Measurements from ENCODE around the gene MRPS34.
"Not testable (repeated sequence)": the region's sequence is repeated elsewhere in the genome, so short reads cannot be mapped to it uniquely, and the experiment has no call there.

Gene MRPS34

GRCh38 chr16:1772908-1773702 lies at the start of gene MRPS34:
Gene MRPS34, minus strand, starts transcription at chr16:1773134. Its CDS starts 15 bp downstream, at chr16:1773119.
- peak; percentile 55 for DNase-seq (ENCODE audit: low read depth)

GRCh38 chr16:1821861-1822611 lies 49.1 kb upstream of the MRPS34 start:
- DNase-seq (ENCODE audit: low read depth): no peak

DNA sequence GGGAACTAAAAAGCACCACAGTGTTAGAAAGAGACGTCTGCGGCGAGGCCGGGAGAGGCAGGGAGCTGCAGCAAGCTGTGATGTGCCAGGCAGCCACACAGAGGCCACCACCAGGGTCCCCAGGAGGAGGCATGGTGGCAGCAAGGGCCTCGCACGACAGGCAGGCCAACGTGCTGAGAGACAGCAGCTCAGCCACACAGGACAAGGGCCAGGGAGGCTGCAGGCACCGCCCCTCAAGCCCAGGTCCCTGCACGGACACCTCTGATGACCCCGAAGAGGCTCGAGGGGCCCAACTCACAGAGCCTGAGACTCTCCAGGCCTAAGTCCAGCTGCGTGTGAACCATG lies 48.0 kb upstream of the MRPS34 start:
- DNase-seq (ENCODE audit: low read depth): no peak

DNA sequence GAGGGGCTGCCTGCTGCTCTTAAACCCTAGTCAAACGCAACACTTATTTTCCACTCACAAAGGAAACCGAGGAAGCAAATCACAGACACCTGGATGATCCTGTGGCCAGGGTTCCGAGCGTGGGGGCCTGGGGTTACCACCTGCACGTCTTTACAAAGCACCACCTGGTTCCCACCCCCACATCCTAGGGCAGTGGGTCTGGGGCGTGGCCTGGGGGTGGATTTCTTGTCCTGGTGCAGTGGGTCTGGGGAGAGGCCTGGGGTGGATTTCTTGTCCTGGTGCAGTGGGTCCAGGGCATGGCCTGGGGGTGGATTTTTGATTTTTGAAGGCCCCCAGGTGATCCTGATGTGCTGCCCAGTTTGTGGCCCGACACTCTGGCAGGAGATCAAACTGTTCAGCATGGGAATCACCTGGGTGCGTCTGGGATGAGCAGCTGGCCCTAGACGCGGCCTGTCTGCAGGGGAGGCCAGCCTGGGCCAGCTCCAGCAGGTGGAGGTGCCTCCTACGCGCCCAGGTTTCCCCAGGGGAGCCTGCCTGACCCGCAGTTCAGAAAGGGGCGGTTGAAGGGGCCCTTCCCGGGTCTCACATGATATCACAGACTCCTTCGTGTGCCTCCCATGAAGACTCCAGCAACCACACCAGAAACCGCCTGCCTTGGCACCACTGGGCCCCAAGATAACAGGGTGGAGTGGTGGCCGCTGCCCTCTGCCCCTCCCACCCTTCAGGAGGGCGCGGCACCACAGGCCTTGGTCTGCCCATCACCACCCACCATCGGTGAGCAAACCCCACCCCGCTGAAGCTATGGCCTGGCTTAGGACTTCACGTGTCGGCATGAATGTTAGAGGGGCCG lies 47.4 kb upstream of the MRPS34 start:
- no peak for DNase-seq (ENCODE audit: low read depth)

GRCh38 chr16:1819611-1820010 lies 46.7 kb upstream of the MRPS34 start:
- no peak for DNase-seq (ENCODE audit: low read depth)

DNA sequence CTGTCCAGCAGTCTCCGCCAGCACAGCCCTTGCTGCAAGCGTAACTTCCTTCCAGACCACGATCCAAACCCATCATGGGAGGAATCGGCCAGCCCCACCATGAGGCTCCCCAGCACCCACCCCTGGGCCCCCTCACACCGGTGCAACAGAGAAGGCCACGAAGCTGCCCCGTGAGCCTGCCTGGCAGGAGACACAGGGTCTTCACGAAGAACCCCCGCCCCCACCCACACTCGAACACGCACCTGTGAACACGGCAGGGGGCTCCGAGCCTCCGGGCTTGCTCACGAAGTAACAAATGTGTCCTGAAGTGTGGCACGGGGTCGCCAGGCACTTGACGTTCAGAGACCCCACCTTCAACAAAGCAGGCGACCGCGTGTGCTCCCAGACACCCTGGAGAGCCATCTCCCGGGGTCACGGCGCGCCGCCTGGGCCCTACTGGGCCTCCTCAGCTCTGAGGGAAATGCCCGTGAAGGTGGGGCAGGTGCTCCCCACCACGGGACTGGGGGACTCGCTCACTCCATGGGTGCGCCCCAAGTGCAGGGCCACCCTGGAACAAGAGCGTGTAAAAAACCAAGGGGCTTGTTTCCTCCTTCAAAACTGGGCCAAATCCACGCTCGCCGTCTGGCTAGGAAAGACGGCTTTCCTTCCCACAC lies 46.1 kb upstream of the MRPS34 start:
- no peak for DNase-seq (ENCODE audit: low read depth)

- no peak for DNase-seq (ENCODE audit: low read depth)
Measured at GRCh38 chr16:1818204-1818872, 45.4 kb upstream of the MRPS34 start.

DNA sequence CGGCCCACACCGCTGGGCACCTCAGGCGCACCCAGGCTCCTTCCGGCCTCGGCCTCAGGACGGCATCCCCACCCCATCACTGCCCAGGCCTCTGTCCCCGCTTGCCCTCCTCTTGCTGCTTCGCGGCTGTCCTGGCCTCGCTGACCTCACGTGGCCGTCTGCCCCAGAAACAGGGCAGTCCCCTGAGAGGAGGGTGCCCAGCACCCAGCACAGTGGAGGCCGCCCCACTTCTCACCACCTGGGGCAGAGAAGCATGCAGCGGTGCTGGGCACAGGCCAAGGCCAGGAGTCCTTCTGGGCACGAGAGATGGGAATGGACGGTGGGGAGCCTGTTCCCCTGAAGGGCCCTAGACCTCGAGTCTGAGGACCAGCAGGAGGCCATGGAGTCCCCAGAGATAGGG lies 44.8 kb upstream of the MRPS34 start:
- no peak for DNase-seq (ENCODE audit: low read depth)

DNA sequence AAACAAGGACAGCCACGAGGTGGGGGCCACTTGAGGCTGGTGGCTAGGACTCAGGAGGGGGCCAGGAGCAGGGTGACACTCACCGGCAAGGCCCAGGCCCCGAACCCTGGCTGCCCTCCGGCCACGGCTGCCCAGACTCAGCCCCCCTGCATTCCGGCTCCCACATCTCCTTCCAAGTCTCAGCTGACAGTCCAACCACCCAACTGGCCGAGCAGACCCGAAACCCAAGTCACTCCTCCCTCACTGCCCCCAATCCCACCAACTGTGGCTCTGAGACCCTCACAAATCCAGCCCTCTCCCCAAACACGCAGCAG lies 44.3 kb upstream of the MRPS34 start:
- no peak for DNase-seq (ENCODE audit: low read depth)

- no peak for DNase-seq (ENCODE audit: low read depth)
Measured at GRCh38 chr16:1816396-1817275, 43.7 kb upstream of the MRPS34 start.

- no peak for DNase-seq (ENCODE audit: low read depth)
Measured at GRCh38 chr16:1815461-1815860, 42.5 kb upstream of the MRPS34 start.

DNA sequence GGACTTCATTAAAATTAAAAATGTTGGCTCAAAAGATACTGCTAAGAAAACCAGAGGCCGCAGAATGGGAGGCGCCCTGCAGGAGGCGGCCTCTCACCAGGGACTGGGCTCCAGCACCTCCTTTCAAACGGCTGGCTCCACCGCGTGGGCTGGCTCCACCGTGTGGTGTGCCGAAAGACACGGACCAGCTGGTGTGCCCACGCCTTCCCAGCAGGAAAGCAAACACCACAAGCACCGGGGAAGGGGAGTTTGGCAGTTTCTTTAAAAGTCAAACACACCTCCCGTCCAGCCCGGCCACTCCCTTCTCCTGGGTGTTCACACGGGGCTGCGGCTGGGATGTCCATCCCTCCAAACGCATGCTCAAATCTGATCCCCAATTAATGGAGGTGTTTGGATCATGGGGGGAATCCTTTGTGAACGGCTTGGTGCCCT lies 39.8 kb upstream of the MRPS34 start:
- peak; percentile 12 for DNase-seq (ENCODE audit: low read depth)

DNA sequence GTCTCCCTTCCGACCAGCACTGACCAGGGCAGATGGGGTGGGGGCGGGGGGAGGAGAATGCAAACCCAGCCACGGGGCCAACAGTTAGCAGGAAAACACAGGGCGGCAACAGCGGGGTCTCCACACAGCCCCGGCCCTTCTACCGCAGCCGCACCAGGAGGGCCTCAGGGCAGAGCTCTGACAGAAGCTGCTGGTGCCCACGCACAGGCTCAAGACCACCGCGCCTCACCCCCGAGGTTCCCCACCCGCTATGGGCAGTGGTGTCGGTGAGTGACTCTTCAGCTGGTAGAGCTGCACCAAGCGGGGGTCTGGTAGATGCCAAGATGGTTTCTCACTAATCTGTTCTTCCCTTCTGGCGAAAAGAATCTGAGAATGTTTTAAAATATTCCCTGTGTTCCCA lies 37.6 kb upstream of the MRPS34 start:
- DNase-seq (ENCODE audit: low read depth): no peak

DNA sequence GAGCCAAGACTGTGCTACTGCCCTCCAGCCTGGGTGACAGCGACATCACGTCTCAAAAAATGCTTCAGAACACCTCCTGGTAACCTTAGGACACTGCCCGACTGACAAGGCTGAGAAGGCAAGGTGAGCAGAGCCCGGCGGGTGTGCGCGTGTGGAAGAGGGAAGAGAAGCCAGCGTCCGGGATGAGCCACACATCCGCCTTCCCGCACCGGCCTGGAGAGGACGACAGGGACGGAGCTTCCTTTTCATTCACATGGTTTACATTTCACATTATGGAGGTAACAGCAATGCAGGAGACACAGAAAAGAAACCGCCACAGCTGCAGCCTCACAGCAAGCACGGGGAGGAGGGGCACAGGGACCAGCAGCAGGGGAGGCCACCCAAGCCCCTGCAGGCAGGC lies 37.2 kb upstream of the MRPS34 start:
- DNase-seq (ENCODE audit: low read depth): no peak

DNA sequence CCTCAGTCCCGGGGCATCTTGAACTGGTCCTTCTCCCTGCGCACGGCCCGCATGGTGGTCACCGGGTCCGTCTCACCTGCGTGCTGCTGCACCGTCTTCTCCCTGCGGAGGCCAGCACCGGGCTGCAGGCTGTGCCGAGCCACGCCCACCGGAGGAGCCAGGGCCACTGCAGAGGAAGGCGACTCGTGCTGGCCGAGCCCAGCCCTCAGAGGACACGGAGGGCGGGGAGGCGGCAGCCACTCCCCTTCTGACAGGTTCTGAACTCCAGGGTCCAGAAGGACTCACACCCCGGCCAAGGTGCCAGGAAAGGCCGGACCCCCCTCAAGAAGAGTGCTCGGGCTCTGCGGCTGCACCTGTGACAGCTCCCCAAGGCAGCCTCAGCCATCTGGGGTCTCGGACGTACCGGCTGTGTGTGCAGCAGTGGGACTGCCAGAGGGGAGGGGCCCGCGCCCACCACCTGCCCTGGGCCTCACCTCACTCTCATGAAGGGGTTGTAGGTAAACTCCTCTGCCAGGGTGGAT lies 36.4 kb upstream of the MRPS34 start:
- DNase-seq (ENCODE audit: low read depth): no peak

GRCh38 chr16:1808691-1809090 lies 35.8 kb upstream of the MRPS34 start:
- DNase-seq (ENCODE audit: low read depth): no peak

DNA sequence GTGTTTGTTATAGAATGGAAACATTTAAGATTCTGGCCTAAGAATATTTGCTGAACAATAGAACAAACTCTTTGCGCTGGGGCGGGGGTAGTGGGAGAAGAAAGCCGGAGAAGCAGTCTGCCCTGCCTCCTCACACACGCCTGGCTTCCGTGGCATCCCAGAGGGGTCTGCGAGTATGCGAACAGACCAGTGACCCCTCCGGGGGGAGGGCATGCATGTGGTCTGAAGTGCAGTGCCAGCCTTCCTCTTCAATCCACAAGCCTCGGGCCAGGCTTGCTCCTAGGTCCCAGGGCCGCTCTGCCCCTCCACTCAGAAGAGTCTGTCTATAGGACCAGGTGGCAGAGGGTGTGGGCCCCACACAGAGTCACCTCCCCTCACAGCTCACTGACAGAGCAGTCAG lies 34.7 kb upstream of the MRPS34 start:
- DNase-seq (ENCODE audit: low read depth): no peak

DNA sequence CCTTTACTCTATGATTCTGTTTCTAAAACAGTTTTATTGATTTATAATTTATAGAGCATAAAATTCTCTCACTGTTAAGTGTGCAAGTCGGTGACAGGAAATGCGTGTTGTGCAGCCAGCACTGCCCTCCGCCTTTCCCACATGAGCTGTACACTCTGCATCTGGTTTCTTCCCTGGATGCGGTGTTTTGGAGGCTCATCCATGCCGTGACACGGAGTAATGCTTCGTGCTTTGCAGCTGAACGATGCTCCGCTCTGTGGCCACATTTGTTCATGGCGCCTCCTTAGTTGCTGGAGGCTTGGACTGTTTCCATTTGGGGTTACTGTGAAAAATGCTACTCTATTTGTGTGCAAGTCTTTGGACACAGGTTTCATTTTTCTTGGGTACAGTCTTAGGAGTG lies 27.8 kb upstream of the MRPS34 start:
- DNase-seq (ENCODE audit: low read depth): no peak

DNA sequence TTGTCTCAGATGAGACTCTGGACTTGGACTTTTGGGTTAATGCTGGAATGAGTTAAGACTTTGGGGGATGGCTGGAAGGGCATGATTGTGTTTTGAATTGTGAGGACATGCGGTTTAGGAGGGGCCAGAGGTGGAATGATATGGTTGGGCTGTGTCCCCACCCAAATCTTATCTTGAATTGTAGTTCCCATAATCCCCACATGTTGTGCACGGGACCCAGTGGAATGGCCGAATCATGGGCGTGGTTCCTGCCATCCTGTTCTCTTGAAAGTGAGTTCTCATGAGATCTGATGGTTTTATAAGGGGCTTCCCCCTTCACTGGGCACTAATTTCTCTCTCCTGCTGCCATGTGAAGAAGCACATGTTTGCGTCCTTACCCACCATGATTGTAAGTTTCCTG lies 26.3 kb upstream of the MRPS34 start:
- DNase-seq (ENCODE audit: low read depth): not testable (repeated sequence)

DNA sequence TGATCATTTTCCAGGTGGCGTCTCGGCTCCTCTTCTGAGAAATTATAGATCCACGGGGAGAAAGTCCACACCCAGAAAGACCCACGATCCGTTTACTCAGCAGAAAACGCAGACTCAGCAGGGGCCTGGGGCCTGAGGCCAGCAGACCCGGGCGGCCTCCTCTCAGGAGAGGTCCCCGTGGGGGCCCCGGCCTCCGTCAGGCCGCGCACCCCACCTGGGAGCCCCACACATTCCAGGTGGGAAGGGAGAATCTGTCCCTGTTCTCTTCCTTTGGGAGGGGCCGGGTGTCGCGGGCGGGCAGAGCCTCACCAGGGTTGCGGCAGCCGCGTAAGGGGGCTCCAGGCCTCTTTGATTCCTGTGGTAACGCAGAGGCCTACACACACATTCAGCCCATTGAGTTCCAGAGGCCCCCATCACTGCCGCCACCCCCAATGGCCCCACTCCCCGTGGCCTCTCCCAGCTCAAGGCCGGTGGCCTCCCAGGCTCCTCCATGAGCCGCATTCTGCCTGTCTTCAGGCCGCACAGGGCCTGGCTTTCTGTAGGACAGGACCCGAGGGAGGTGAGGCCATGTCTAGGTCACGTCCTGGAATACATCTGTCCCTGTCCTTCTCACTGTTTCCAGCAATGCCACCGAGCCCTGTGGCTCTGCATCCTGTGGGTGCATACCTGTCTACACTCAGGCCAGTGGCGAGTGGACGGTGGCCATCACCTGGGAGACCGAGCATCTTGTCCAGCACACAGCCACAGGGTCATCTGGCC lies 22.2 kb upstream of the MRPS34 start:
- no peak for DNase-seq (ENCODE audit: low read depth)

Data from stimulated activated CD8-positive, alpha-beta memory T cell treated with anti-CD3 and anti-CD28 coated beads, Interleukin-15, amount 100 ng/mL, for 1 hour (primary cell).